Lower lobe of right lung (tissue), 2 donors: Measurements from ENCODE around the gene BOC. TPM values are rescaled to one million over a fixed set of nuclear protein-coding genes. Genes with fewer than 3 reads are reported as not detected.

Experiments used
- ATAC-seq, 2 donors: fragments of 200-7000 bp; cut with Tn5 transposase; one replicate each; pipeline ENCODE4 v1.9.1; 2020 to 2022; ENCODE audit warnings: mild to moderate bottlenecking in 2 of 2, moderate library complexity in 2 of 2
- DNase-seq: peaks from one replicate; pipeline ENCODE4 v3.0.0-alpha.2; 2020
- H3K27ac ChIP-seq: fragments of 200-600 bp; one replicate; pipeline ENCODE4 v1.8.0; 2022
- H3K27me3 ChIP-seq: fragments of 200-600 bp; one replicate; pipeline ENCODE4 v1.8.0; 2022; ENCODE audit warnings: low read depth
- H3K36me3 ChIP-seq: fragments of 200-600 bp; one replicate; pipeline ENCODE4 v1.8.0; 2022; ENCODE audit warnings: mild to moderate bottlenecking
- H3K4me1 ChIP-seq: fragments of 200-600 bp; one replicate; pipeline ENCODE4 v1.8.0; 2022
- H3K4me3 ChIP-seq: fragments of 200-600 bp; one replicate; pipeline ENCODE4 v1.8.0; 2022; ENCODE audit warnings: mild to moderate bottlenecking
- H3K9me3 ChIP-seq: fragments of 200-600 bp; one replicate; pipeline ENCODE4 v1.8.0; 2022
- CTCF ChIP-seq: fragments of 200-600 bp; IDR thresholded peaks from one replicate; pipeline ENCODE4 v1.8.0; 2022; ENCODE audit warnings: antibody characterized with exemption, mild to moderate bottlenecking
- intact Hi-C: fragments of 100-400 bp; cut with DNase I; formaldehyde crosslinking; loops from one replicate; pipeline ENCODE4 v1.11.0; 2022
- total RNA-seq: library from RNA; stranded (reverse); fragmentation: NEBNext Ultra II Directional; extraction: Animal tissue kit (Norgen Biotek cat#: 25700); gene quantifications from one replicate; pipeline ENCODE4 v1.2.1, GENCODE V29; 2021
- donor health status: DM: no; HTN: yes; CAD: no; lungs with severe emphysema.

Gene BOC
- total RNA-seq, 1 donor from 2014 or later: 10.1 TPM

DNA sequence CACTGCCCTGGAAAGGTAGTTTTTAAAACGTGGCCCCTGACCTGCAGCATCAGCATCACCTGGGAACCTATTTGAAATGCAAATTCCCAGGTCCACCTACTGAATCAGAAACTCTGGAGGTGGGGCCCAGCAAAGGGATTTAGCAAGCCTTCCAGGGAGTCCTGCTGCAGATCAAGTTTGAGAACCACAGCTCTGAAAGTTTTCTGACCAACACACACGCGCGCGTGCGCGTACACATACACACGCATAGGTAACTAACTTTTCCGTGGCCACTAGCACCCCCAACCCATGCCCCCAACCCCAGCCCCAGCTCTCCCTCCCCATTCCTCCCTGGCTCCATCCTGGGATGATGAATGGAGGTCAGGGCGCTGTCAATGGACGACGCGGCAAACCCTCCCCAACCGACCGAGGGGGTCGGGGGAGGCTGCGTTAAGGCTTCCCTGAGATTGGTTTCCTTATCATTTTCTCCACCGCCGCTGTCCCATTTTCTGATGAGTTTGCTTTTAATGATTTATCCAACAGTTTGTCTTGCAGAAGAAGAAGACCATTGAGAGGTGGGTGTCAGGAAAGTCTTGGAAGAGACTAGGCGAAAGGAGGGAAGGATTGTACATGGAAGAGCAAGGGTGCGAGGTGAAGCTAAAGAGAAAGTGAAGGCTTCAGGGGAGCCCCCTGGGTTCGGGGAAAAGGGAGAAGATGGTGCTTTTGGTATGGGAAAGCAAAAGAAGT is 590 bp upstream of the BOC start:
- Histone ChIP-seq H3K4me3 (peak overlapping the region; percentile 64), H3K4me1 (peaks cover 5% of the 10 kb centered on the region), H3K27ac (peak overlapping the region; percentile 31), H3K36me3 (no peaks in the 10 kb centered on the region), H3K9me3 (no peaks in the 10 kb centered on the region), H3K27me3 (peaks cover 18% of the 10 kb centered on the region)
- peak in 1 of 2 donors; percentile 11 for ATAC-seq
- intact Hi-C loops: no loop called here
- DNase-seq: no peak
- no peak for TF ChIP-seq CTCF

GRCh38 chr3:113212150-113212843 is 940 bp downstream of the BOC start:
- TF ChIP-seq CTCF: no peak
- peaks cover 5% of the 10 kb centered on the region for H3K4me1 ChIP-seq
- peaks cover 18% of the 10 kb centered on the region for H3K27me3 ChIP-seq
- H3K4me3 ChIP-seq: peak overlapping the region; percentile 64
- intact Hi-C loops: no loop called here
- peak overlapping the region; percentile 56 for H3K27ac ChIP-seq
- ATAC-seq: peak; percentile 34
- H3K9me3 ChIP-seq: no peaks in the 10 kb centered on the region
- no peak for DNase-seq
- H3K36me3 ChIP-seq: no peaks in the 10 kb centered on the region

DNA sequence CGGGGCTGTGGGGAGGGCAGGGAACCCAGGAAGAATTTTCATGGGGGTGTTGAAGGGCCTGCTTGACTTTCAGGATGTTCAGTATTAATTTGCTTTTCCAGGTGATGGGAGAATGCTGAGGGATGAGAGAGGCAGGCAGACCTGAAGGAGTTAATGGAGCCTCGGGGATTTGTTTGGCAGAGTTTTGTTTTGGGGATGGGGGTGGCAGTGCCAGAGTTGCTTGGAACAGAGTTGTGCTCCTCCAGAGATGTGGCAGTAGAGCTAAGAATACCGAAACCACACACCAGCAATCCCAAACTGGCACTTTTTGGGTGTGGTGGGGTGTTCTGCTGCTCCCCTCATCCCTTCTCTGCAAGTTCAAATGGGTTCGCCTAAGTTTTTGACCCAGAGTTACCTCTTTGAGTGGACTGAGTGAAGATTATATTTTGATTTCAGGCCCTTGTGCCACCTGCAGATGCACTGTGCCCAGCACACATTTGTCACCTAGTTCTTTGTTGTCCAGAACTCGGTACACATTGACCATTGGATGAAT is 1.6 kb downstream of the BOC start:
- peaks cover 5% of the 10 kb centered on the region for H3K4me1 ChIP-seq
- no peak for TF ChIP-seq CTCF
- H3K4me3 ChIP-seq: peak overlapping the region; percentile 64
- peaks cover 18% of the 10 kb centered on the region for H3K27me3 ChIP-seq
- ATAC-seq: no peak
- no peaks in the 10 kb centered on the region for H3K36me3 ChIP-seq
- no peak for DNase-seq
- intact Hi-C loops: no loop called here
- H3K27ac ChIP-seq: no peak overlapping the region
- no peaks in the 10 kb centered on the region for H3K9me3 ChIP-seq

DNA sequence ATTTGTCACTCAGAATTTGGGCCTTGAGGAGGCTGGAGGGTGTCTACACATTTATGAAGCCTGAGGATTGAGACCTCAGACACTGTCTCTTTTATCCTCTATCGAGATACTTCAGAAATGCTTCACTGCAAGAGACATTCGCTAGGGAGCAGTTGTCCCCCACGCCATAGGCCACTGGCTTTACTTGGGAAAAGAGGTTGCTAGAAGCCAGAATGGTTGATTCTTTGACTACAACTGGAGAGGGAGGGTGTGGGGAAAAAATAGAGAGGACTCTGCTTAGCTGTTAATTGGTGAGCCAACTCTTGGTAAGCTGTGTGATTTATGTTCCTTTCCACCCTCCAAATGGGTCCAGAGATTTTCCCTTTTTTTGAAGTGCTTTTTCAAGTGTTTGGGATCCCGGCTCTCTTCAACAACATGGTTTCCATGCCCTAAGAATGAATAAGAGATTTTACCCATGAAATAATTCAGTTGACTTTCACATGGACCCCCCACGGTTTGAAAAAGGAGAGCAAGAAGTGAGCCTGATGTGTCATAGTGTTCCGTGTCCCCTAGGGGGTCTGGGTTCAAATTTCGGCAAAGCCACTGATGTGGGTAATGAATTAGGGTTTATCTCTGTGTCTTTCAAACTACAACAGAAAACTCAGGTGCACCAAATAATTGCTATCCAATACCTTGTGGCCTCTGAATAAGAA is 2.7 kb downstream of the BOC start:
- Histone ChIP-seq H3K4me1 (peaks cover 5% of the 10 kb centered on the region), H3K27ac (no peak overlapping the region), H3K27me3 (peaks cover 18% of the 10 kb centered on the region), H3K9me3 (no peaks in the 10 kb centered on the region), H3K36me3 (no peaks in the 10 kb centered on the region), H3K4me3 (no peak overlapping the region)
- no peak for DNase-seq
- intact Hi-C loops: no loop called here
- no peak for ATAC-seq
- TF ChIP-seq CTCF: no peak

DNA sequence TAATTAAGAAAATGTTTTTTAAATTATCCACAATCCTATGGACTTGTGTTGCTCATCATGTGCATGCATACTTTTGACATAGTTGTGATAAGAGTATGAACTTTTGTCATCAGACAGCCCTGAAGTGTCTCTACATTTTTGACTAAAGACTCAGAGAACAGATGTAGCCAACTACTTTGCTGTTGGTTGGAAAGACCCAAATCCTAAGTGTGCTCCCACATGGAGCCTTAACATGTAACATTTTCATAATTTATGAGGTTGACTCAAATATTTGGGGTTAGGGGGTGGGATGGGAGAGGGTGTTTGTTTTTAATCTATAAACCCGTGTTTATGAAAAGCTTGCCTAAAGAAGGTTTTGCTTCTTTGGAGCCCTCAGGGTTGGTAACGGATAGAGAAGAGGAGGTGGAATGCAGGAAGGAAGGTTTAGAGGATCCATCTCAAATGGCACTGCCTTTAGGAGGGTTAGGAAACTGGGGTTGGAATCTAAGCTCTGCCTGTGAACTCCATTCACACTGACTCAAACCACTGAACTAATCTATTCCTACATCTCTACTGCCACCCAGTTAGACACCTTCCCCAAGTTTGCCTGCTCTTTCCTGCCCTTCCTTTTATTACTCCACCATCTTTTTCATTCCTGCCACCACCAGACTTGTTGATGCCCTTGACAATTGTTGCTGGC is 3.7 kb downstream of the BOC start:
- Histone ChIP-seq H3K4me3 (no peak overlapping the region), H3K4me1 (peaks cover 5% of the 10 kb centered on the region), H3K36me3 (no peaks in the 10 kb centered on the region), H3K27ac (no peak overlapping the region), H3K27me3 (peaks cover 18% of the 10 kb centered on the region), H3K9me3 (no peaks in the 10 kb centered on the region)
- TF ChIP-seq CTCF: no peak
- no peak for ATAC-seq
- DNase-seq: no peak
- intact Hi-C loops: no loop called here
